Inferior parietal cortex (tissue), 1 donor: ENCODE data around the gene EXOC4.
"Not testable (repeated sequence)": the region's sequence is repeated elsewhere in the genome, so short reads cannot be mapped to it uniquely, and the experiment has no call there.

ENCODE experiments used
- DNase-seq: peaks from one replicate; pipeline ENCODE4 v3.0.0-alpha.2; 2016; ENCODE audit errors: extremely low spot score

The EXOC4 gene

DNA sequence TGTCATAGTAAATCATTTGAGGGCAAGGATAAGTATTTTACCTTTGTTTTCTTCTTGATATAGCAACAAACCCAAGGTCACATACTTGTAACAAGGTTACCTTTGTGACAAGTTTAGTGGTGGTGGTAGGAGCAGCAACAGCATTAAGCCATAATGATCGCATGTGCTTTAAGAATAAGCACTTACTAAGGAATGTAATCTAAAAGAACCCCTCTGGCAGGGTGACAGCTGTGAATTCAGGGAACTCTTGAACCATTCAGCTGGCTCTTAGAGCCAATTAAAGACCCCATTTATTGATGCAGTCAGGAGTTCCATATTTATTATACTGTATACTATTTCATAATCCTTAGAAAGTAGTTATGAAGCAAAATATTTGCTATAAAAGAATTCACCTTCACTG lies 370.8 kb downstream of the EXOC4 start:
- DNase-seq = no peak

DNA sequence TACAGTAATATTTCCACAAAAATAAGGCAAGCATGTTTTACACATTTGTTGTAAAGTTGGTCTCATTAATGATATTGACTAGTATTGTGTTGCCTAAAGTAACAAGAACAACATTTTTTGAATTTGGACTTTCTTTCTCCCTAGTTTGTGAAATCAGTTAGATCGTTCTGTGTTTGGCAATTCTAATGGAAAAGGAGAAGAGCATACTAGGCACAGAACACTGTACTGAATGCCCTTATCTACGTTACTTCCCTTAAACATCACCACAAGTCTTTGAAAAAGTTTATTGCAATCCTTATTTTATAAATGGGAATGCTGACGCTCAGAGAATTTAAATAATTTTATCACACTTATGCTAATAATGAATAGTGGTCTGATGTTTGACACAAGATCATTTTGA lies 372.2 kb downstream of the EXOC4 start:
- DNase-seq = no peak

DNA sequence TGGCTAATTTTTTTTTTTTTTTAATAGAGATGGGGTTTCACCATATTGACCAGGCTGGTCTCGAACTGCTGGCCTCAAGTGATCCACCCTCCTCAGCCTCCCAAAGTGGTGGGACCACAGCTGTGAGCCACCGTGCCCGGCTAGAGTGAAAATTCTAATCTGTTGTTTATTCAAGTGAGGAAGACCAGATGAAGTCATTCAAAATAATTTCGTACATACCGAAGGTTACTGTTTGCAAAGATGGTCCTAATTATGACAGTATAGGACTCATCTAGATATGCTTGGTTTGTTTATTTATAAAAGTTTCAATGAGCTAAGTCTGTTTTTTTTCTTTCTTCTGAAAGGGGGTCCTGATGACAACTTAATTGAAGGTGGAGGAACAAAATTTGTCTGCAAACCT lies 376.8 kb downstream of the EXOC4 start:
- DNase-seq = no peak

DNA sequence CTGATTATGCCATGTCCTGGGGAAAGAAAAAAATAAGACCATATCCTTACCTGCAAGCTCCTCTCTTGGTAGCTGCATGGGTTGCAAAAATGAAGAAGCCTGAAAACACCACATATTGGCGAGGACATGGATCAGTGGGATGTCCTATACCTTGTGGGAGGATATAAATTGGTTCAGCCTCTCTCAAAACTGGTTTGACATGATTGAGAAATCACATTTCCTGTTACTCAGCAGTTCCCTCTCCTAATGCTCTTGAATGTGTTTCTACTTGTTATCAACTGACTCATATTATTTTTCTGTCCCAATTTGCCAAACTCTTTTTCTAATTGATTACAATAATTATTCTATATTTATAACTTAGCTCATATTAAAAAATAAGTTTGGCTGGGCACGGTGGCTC lies 380.2 kb downstream of the EXOC4 start:
- DNase-seq = no peak

DNA sequence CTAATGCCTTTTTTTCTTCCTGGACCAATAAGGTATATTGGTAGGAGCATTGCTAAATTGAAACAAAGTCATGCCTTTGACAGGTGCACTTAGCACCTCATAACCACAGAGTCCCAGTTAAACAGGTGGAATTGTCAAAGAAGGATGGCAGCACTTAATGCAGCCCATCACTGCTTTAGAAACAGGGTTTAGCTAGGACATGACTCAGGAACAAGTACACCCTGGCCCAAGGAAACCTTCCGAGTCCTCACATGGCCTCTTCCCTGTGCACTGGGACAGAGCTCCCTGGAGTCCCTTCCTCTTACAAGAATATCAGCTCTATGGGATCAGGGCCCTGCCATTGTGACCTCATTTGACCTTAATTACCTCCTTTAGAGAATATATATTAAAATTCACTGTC lies 382.7 kb downstream of the EXOC4 start:
- no peak for DNase-seq

DNA sequence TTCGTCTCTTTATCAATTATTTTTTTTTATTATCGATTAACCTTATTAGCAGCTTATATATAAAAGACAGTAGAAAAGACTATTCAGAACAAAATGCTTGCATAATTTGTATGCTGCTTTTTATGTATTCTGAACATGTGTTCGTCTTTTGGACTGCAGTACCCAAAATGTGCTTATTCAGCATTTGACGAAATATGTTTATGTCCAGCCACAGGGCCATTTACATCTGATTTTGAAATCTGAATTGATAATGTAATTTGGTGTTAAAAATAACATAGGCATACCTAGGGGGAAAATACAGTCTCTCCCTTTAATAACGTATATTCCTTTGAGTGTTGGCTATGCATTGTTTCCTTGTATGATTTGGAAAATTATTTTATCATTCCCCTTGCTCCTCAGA lies 386.0 kb downstream of the EXOC4 start:
- no peak for DNase-seq

DNA sequence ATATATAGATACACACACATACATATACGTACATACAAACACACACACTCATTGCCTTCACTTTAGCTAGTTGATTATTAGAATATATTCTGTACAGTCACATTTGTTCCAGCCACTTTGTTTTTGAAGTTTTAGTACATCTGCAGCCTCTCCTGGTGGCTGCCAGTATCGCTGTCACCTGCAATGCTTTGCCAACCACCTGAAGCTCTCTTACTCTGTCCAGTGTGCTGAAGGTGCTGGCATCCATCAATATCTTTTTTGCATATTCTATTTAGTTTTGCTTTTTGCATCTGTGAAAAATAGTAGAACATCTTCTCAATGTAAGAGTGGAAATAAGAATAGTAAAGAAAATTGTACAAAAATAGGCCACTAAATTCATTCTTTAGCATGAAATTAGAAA lies 388.6 kb downstream of the EXOC4 start:
- no peak for DNase-seq

DNA sequence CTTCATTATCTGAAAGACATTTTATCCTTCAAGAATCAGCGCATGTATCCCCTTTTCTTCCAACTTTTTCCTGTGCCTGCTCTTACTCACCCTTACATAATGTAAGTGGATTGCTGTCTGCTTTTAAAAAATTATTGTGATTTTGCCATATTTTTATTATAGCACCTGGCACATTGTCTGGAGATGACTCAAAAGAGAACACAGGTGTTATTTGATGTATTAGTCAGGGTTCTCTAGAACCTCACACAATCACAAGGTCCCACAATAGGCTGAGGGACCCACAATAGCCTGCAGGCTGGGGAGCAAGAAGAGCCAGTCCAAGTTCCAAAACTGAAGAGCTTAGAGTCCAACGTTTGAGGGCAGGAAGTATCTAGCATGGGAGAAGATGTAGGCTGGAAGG lies 390.0 kb downstream of the EXOC4 start:
- no peak for DNase-seq

DNA sequence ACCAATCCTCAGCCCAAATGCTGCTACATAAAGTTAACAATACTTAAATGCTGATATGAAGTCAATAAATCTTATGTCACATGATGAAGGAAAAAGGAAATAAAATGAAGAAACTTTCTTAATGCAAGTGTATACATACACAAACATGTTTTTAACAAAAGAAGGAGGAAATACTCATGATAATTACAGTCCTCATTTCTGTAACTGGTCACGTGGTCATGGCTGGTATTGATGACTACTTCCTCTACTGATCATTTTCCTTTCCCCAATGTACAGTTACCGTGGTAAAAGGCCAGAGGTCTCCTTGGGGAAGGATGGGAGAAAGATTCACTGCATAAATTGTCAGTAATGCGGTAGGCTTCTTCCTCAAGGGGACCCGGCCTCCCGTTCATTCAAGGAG lies 390.8 kb downstream of the EXOC4 start:
- not testable (repeated sequence) for DNase-seq

DNA sequence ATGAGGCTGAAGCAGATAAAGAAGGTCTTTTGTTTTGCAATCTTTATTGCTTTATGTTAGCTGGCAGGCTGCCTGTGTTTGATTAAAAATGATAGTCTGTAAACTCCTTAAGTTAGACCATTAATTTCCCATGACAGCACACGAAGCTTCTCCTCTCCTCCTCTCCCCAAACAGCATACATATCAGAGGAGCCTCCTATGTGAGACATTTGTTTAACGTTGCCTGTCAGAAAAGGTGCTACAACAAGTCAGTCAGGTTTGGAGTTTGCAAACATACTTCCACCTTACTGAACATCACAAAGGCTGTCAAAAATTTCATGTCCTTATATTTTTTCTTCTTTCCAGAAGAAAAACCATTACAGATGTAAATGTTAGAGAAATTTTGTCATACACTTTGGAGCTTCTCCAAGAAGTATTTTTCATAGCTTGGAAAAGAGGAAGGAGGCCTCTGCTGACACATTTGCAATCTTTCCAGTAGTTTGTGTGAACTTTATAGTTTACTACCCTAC lies 393.1 kb downstream of the EXOC4 start:
- no peak for DNase-seq

DNA sequence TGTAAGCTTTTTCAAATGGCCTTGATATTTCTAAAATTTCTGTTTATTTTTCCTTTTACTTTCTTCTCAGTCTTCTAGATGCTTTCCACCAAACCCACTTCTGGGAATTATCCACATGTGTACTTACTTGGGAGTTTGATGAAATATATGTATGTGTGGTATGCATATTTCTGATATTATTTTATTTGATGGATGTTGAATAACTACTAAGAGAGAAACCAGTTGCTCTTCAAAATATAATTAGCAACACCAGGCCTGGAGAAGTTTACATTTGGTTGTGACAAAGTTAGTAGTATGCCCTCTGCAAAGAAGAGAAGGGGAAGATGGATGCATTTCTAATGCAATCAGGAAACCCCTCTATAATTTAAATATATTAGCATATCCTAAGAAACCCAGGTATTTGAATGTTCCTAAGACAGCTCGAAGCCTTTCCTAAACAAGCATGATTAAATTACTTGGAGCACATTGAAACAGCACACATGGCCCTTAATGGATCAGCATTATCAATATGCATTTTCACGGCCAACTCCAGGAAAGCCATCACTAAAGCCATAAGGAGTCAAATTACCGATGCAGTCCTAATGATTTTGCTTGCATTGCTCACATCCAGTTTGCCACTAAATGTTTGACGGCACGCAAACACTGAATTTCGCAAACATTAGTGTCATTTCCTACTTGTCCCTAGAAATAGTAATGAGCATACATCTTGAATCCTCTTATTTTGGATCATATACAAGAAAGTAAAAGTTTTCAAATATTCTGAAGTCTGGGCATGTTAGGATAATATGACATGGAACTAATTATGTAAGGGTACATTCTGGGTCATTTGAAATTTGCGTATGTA lies 393.8 kb downstream of the EXOC4 start:
- no peak for DNase-seq

DNA sequence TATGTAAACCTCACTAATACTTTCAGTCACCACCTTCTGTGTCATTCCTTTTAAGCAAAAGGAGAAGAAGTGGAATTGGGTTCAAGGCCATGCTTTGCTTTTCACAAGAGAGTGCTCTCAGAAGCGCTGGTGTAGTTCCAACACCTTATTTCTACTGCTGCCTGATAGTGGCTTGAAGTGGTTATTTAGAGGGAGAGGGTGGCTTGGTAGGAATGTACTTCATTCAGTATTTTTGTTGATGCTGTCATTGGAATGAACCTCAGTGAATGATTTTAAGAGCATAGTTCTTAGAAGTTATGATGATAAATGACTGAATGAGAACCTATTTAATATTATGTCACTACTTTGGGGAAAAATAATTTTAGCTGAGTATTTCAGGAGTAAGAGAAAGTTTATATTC lies 396.7 kb downstream of the EXOC4 start:
- no peak for DNase-seq

DNA sequence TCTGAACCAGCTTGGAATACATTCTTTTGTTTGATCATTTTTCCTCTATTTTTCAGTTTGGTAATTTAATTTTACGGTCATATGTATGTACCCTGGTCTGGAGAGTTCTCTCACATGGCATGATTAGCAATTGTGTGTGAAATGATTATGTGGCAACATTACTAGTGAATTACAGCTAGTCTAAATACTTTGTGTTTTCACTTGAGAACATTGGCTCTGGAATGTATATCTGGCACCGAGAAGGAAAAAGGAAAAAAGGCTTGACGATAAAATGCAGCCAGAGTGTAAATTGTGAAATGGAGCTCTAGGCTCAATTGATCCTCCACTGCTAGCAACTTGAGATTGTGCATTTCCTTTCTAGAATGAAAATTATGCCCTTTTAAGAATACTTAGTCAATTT lies 397.2 kb downstream of the EXOC4 start:
- no peak for DNase-seq

DNA sequence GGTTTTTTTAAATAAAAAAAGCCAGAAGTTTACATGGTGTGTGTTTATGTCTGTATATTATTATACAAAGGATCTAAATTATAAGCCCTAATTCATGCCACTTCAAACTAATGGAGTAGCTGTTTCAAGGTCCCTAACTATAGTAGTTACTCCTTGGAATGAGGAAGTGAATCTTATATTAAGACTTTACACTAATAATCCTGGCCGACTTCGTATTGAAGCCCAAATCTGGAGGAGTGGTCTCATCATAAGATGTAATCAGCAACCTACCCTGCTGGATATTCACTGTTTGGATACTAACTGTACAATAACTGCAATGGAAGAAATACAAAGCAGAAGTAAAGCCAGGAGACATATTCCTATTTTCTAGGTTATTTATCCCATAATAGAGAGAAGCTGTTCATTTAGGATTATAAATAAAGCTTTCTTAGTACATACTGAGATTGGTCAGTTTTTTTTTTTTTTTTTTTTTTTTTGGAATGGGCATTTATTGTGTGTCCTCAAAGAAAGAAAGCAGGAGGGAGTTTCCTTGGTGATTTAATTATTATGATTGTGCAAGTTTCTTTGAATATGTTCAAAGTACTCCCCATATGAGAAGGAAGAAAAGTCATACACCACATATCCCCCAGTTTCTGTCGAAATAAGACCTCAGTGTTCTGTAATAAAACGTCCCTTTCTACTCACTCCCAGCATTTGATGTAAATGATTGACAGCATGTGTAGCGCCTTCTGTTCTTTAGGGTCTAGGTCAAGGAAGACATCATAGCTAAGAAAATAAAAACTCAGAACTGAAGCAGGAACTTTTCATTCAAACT lies 397.8 kb downstream of the EXOC4 start:
- no peak for DNase-seq

DNA sequence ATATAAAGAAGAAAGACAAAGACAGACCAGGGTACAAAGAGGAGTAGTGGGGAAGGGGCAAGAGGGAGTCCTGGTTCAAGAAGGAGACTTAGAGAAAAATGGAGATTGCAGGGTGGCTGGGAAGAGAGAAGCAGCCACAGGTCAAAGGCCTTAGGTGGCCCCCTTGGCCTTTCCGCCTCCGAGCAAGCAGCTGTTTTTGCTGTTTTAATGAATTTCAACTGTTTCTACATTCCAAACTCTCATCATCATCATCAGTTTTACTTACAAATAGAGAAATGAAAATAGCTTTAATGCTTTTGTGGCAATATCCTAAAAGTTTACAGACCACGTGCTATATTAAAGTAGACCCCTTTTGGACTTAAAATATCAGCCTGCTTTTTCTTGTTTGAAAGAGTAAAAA lies 399.7 kb downstream of the EXOC4 start:
- DNase-seq = no peak

DNA sequence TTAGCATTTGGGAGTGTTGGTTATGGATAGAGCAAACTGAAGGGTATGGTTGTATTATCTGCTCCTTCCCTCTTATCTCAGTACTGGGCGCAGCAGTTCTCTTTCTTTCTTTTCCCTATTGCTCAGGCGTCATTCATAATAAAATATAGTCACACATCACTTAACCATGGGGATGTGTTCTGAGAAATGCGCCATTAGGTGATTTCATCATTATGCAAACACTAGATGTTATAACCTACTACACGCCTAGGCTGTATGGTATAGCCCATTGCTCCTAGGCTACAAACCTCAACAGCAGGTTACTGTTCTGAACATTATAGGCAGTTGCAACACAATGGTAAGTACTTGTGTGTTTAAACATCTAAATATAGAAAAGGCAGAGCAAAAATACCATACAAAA lies 401.7 kb downstream of the EXOC4 start:
- DNase-seq = no peak

DNA sequence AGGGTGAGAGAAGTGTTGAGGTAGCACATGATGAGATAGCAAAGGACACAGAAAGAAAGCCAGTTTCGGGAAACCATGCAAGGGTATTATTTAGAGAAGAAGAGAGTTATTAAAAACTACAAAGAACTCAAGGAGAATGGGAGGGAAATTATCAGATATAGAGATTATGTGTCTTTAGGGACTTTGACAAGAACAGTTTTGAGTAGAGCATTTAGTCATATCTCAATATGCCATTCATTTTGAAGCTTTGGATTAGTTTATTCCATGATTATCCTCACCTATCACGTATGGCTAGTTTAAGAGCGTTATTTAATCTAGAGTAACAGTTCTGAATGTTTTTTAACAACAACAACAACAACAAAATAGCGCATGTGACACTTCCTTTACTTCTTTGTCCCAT lies 409.4 kb downstream of the EXOC4 start:
- no peak for DNase-seq

DNA sequence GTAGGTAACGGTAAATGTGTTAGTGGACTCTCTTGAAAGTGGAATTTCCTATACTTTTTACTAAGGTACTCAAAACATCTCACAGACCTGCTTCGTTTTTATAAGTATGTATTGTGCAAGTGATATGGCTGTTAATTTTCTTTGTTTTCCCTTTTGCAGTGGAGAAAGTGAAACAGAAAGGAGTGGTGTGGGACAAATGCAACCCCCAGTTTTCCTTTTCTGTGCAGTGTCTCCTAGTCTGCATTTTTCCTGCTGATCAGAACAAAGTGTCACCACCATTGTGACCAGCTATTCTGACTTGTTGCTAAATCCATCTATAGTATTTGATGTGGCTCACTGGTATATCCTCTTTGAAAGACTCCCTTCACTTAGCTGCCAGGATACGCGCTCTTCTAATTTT lies 410.0 kb downstream of the EXOC4 start:
- DNase-seq = no peak

DNA sequence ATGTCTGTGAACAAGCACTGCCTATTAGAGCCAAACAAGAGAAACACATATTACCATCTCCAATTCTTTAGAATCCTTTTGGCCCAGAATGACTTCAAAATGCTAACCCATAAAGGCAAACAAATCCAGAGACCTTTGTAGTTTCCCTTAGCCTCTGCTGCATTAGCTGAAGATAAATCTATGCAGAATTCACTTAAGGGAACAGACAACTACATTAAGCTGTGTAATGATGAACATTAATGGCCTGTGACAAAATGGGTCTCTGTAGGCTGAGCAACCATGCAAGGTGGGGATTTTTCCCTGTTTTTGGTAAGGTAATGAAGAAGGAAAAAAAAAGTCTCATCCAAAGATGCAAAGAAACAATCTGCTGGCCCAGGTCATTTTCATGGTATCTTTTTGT lies 411.6 kb downstream of the EXOC4 start:
- no peak for DNase-seq

DNA sequence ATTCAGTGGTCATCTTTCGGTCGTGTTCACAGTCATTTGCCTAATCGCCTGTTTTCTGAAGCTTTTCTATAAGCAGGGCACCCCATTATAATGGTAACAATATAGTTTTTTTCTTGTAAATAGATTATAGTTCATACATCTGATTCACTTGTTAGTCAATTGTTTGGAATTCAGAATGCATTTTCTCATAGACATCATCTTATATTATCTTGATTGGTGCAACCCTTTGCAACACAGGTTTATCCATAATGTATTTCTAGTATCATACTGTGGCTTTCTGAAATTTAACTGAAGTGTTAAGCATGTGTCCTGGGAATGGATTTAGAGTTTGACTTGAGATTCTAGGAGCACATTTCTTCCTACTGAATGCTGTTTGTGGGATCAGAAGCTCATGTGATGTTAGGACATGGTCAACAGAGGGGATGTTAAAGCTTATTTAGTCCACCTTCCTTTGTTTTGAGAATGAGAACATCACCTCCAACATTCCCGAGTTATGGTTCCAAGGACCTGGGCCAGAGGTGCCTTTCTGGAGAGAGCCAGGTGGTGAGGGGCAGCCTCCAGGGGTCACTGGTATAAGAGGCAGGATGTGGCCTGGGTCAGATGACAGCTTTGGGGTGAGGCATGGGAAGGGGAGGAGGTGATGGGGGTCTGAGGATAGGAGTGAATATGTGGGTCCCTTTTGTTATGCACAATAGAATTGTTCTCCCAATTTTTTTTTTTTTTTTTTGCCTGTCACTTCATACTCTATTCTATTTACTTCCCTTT lies 415.6 kb downstream of the EXOC4 start:
- DNase-seq = no peak

DNA sequence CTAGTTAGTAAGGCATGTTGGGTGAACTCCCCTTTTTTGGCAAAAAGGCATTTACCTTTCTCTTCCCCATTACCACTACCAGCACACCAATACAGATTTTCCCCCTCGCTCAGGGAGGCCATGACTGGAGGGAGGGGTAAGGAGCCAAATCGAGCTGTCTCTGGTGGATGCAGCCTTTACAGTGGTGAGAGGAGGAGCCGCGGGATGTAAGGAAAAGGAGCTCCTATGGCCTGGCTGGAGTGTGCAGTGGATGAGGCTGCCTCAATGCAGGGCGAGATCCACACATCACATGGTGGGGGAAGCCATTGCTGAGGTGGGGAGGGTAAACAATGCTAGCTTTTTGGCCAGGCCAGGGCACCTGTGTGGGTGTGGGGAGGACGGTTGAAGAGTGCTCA lies 416.2 kb downstream of the EXOC4 start:
- no peak for DNase-seq

DNA sequence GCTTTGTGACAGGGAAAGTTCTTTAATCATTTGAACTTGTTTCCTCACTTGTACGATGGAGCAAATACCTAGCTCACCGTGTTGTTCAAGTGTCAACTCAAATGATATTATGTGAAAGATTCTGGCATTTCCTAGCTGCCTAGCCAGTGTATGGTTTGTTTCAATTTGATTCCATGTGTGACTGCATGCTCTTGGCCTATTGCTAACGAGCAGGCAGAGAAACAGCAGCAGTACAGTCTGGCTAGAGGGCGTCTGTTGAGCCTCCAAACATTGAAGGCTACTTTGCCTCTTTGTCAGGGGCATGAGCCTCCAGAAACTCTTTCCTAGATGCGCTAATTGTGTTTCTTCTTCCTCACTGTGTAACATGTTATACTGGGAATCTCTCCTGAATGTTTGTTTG lies 417.4 kb downstream of the EXOC4 start:
- no peak for DNase-seq
